GM21576 (cell line): Measurements from ENCODE around the gene RASA4B.
A peak's percentile ranks its signal among the peaks of the same experiment; 100 is the strongest.
"Not testable (repeated sequence)": the region's sequence is repeated elsewhere in the genome, so short reads cannot be mapped to it uniquely, and the experiment has no call there.

ENCODE experiments used
- ATAC-seq: cut with Tn5 transposase; IDR thresholded peaks from one replicate; pipeline ENCODE4 v1.9.1; 2021; ENCODE audit warnings: mild to moderate bottlenecking, moderate library complexity; ENCODE audit not compliant: unreplicated experiment

Gene RASA4B

GRCh38 chr7:102517550-102518147 lies at the start of gene RASA4B:
TSS of gene RASA4B (minus strand) at chr7:102517777. CDS start at chr7:102517710, 67 bp downstream.
- peak; percentile 57 for ATAC-seq

GRCh38 chr7:102550808-102551422 lies 33.3 kb upstream of the RASA4B start, which contains the start of gene SPDYE2:
TSS of gene SPDYE2 (plus strand) at chr7:102551226. CDS start at chr7:102553256, 2,030 bp downstream.
- ATAC-seq = not testable (repeated sequence)

- peak; percentile 82 for ATAC-seq
Measured at GRCh38 chr7:102546353-102546752, 28.8 kb upstream of the RASA4B start.

- ATAC-seq = not testable (repeated sequence)
Measured at GRCh38 chr7:102545288-102545687, 27.7 kb upstream of the RASA4B start.

GRCh38 chr7:102544372-102544771 lies 26.8 kb upstream of the RASA4B start:
- not testable (repeated sequence) for ATAC-seq

GRCh38 chr7:102543596-102543995 lies 26.0 kb upstream of the RASA4B start, which contains the start of gene UPK3BL2:
TSS of gene UPK3BL2 (minus strand) at chr7:102543696. CDS start at chr7:102543636, 60 bp downstream.
- ATAC-seq = not testable (repeated sequence)

- not testable (repeated sequence) for ATAC-seq
Measured at GRCh38 chr7:102542771-102543170, 25.2 kb upstream of the RASA4B start.

- not testable (repeated sequence) for ATAC-seq
Measured at GRCh38 chr7:102542083-102542482, 24.5 kb upstream of the RASA4B start.

GRCh38 chr7:102540604-102541003 lies 23.0 kb upstream of the RASA4B start:
- not testable (repeated sequence) for ATAC-seq

- ATAC-seq = not testable (repeated sequence)
Measured at GRCh38 chr7:102535062-102535615, 17.6 kb upstream of the RASA4B start.

GRCh38 chr7:102532127-102532526 lies 14.6 kb upstream of the RASA4B start:
- not testable (repeated sequence) for ATAC-seq

GRCh38 chr7:102531583-102531982 lies 14.0 kb upstream of the RASA4B start:
- ATAC-seq = not testable (repeated sequence)

GRCh38 chr7:102527822-102528793 lies 10.5 kb upstream of the RASA4B start:
- ATAC-seq = not testable (repeated sequence)

GRCh38 chr7:102527182-102527581 lies 9.6 kb upstream of the RASA4B start:
- not testable (repeated sequence) for ATAC-seq

- not testable (repeated sequence) for ATAC-seq
Measured at GRCh38 chr7:102524803-102525202, 7.2 kb upstream of the RASA4B start.

- ATAC-seq = not testable (repeated sequence)
Measured at GRCh38 chr7:102520797-102521196, 3.2 kb upstream of the RASA4B start.

GRCh38 chr7:102516951-102517350 lies 626 bp downstream of the RASA4B start:
- peak; percentile 23 for ATAC-seq

- ATAC-seq = not testable (repeated sequence)
Measured at GRCh38 chr7:102515889-102516288, 1.7 kb downstream of the RASA4B start.

GRCh38 chr7:102514881-102515721 lies 2.5 kb downstream of the RASA4B start:
- peak; percentile 56 for ATAC-seq
